ENCODE results near the gene GPR33. TPM values are rescaled to one million over a fixed set of nuclear protein-coding genes. Genes with fewer than 3 reads are reported as not detected.
A peak's percentile ranks its signal among the peaks of the same experiment; 100 is the strongest.

GPR33 gene
- total RNA-seq, 1 experiment from 2014 or later = not detected

- Histone ChIP-seq H3K4me1 (ENCODE audit: control insufficient read depth in 1 of 2, insufficient read depth in 2 of 2, low read length in 2 of 2) (no peaks in the 10 kb centered on the region), H2AFZ (ENCODE audit: low read depth, low read length, poor library complexity, severe bottlenecking) (no peak overlapping the region), H3K36me3 (ENCODE audit: control insufficient read depth in 1 of 2, insufficient read depth in 2 of 2, low read length in 2 of 2) (peaks cover 10 to 16% of the 10 kb centered on the region in 2 experiments; a peak in 3 of 4 replicates), H3K27me3 (ENCODE audit: insufficient read depth, low read length) (no peaks in the 10 kb centered on the region), H3K9me3 (ENCODE audit: control insufficient read depth in 1 of 2, insufficient read depth in 1 of 2, low read depth in 1 of 2, low read length in 2 of 2) (no peaks in the 10 kb centered on the region), H3K4me2 (ENCODE audit: low read length) (no peak overlapping the region), H3K9me2 (ENCODE audit: insufficient read depth) (no peaks in the 10 kb centered on the region), H4K20me1 (ENCODE audit: insufficient read depth) (no peaks in the 10 kb centered on the region), H3K79me2 (ENCODE audit: insufficient read depth, low read length) (no peaks in the 10 kb centered on the region), H3K4me3 (replicated peaks in 1 of 2; ENCODE audit: low read depth in 1 of 2, low read length in 2 of 2) (no peak overlapping the region), H3K27ac (ENCODE audit: low read depth, low read length) (no peak overlapping the region), H3K9ac (ENCODE audit: low read length) (no peak overlapping the region)
- POLR2A ChIA-PET = interaction anchor here (1.4 kb wide), 1 partner anchor 30 kb away, joined by 3 read pairs; the partner anchor contains the start of gene HEATR5A
- BruUV-seq (replicated peaks) = no TSS peak
- CTCF ChIA-PET = interaction anchor here (0.7 to 1.7 kb wide), 6 partner anchors 9 to 1110 kb away, joined by 3 to 4 read pairs (median 3); no protein-coding TSS in a partner anchor
- DNase-seq (ENCODE audit: low read depth, low spot score) (peak; percentile 7), ATAC-seq (peak; percentile 79)
- RAD21 ChIA-PET (ENCODE audit: low non-redundant PET in 1 of 2, low total read pairs in 2 of 2, uncharacterized antibody in 2 of 2, unreplicated experiment in 2 of 2) = no interaction called here
- intact Hi-C loops (cut with micrococcal nuclease) = loop anchor here (10.0 kb wide), 1 partner anchor 805 kb away; no protein-coding TSS in a partner anchor
- TF ChIP-seq EGR1 (IDR thresholded peaks at IDR 0.05; ENCODE audit: low read depth) = no peak
- no peak for TF ChIP-seq ZBTB33 (IDR thresholded peaks at IDR 0.05; ENCODE audit: extremely low read depth, insufficient replicate concordance, low read length)
- peak; percentile 25 to 67 (median 42); a peak in 3 of 6 replicates for TF ChIP-seq CTCF (IDR thresholded peaks at IDR 0.05 in 2 of 3, conservative IDR thresholded peaks at IDR 0.05 in 1 of 3; ENCODE audit: borderline replicate concordance in 1 of 3, insufficient read depth in 1 of 3, low read depth in 2 of 3, low read length in 2 of 3)
- TF ChIP-seq RAD21 (IDR thresholded peaks at IDR 0.05; ENCODE audit: low read depth) = peak; percentile 58
Observed at GRCh38 chr14:31449971-31450610, 37.7 kb downstream of the GPR33 start.
